ENCODE measurements around the gene TMEM184B.
"Not testable (repeated sequence)": the region's sequence is repeated elsewhere in the genome, so short reads cannot be mapped to it uniquely, and the experiment has no call there.

Gene TMEM184B

GRCh38 chr22:38246046-38246658 is 26.7 kb downstream of the TMEM184B start:
- no peak for DNase-seq

GRCh38 chr22:38244106-38244505 is 28.7 kb downstream of the TMEM184B start:
- DNase-seq = no peak

- no peak for DNase-seq
Measured at GRCh38 chr22:38243007-38243765, 29.6 kb downstream of the TMEM184B start.

GRCh38 chr22:38240734-38241252 is 32.0 kb downstream of the TMEM184B start:
- no peak for DNase-seq

GRCh38 chr22:38239101-38239761 is 33.6 kb downstream of the TMEM184B start:
- DNase-seq = no peak

GRCh38 chr22:38238519-38239071 is 34.2 kb downstream of the TMEM184B start:
- DNase-seq = no peak

GRCh38 chr22:38236786-38237185 is 36.0 kb downstream of the TMEM184B start:
- DNase-seq = no peak

- DNase-seq = no peak
Measured at GRCh38 chr22:38235240-38235850, 37.5 kb downstream of the TMEM184B start.

GRCh38 chr22:38233856-38234255 is 39.0 kb downstream of the TMEM184B start:
- DNase-seq = not testable (repeated sequence)

- no peak for DNase-seq
Measured at GRCh38 chr22:38233427-38233826, 39.4 kb downstream of the TMEM184B start.

GRCh38 chr22:38232196-38232595 is 40.6 kb downstream of the TMEM184B start:
- DNase-seq = no peak

- DNase-seq = no peak
Measured at GRCh38 chr22:38230916-38231315, 41.9 kb downstream of the TMEM184B start.

- no peak for DNase-seq
Measured at GRCh38 chr22:38230108-38230825, 42.5 kb downstream of the TMEM184B start.

- no peak for DNase-seq
Measured at GRCh38 chr22:38228873-38229740, 43.7 kb downstream of the TMEM184B start.

- no peak for DNase-seq
Measured at GRCh38 chr22:38228326-38228872, 44.4 kb downstream of the TMEM184B start.

- no peak for DNase-seq
Measured at GRCh38 chr22:38226853-38227649, 45.8 kb downstream of the TMEM184B start.

- DNase-seq = no peak
Measured at GRCh38 chr22:38223289-38223960, 49.4 kb downstream of the TMEM184B start.

GRCh38 chr22:38222797-38223119 is 50.1 kb downstream of the TMEM184B start:
- no peak for DNase-seq

GRCh38 chr22:38221908-38222796 is 50.7 kb downstream of the TMEM184B start:
- DNase-seq = no peak

All from cortex of kidney (tissue), 1 donor.